Endothelial cell of umbilical vein (primary cell): ENCODE results near the gene KLHL34. TPM values are rescaled to one million over a fixed set of nuclear protein-coding genes. Genes with fewer than 3 reads are reported as not detected.

Experiments
- BruUV-seq: library from RNA; stranded (reverse); fragments of 400-500 nt; replicated peaks from 2 replicates; lab custom pipeline; 2021; lab: Mats Ljungman, UMichigan
- CTCF ChIA-PET: fragments of 300-600, 350-600 bp; sonication (Branson Sonifier 250); formaldehyde crosslinking; loops from one replicate; lab custom pipeline; 2021; ENCODE audit warnings: antibody characterized with exemption, inconsistent platforms; lab: Charles Lee
- POLR2A ChIA-PET: fragments of 300-600, 350-600 bp; sonication (Branson Sonifier 250); formaldehyde crosslinking; loops from one replicate; lab custom pipeline; 2021; ENCODE audit warnings: antibody characterized with exemption, inconsistent platforms; lab: Charles Lee
- DNase-seq: peaks from one replicate; pipeline ENCODE4 v3.0.0-alpha.2; 2011; ENCODE audit warnings: low read depth, low spot score
- FAIRE-seq: peaks from 2 replicates; lab custom pipeline; 2011; peaks lifted over from hg19 to GRCh38; lab: Jason Lieb, UNC
- H2AFZ ChIP-seq: 2 replicates; pipeline ENCODE4 v1.6.0; 2012; ENCODE audit warnings: low read depth, low read length, control low read depth, inconsistent platforms
- H3K27ac ChIP-seq: 2 replicates; pipeline ENCODE4 v1.5.1; 2011; ENCODE audit warnings: low read depth, mild to moderate bottlenecking, control low read depth, low read length, moderate library complexity; ENCODE audit not compliant: insufficient read depth
- H3K27me3 ChIP-seq, 2 experiments: 2 replicates each; pipeline versions ENCODE4 v1.6.0 to v1.6.1; 2011; ENCODE audit warnings: low read length in 2 of 2, mixed read lengths in 1 of 2; ENCODE audit not compliant: control insufficient read depth in 2 of 2, insufficient read depth in 2 of 2
- H3K36me3 ChIP-seq, 2 experiments: 2 replicates in 1 of 2; 3 replicates in 1 of 2; pipeline ENCODE4 v1.5.1; 2011; ENCODE audit warnings: low read length in 2 of 2, mild to moderate bottlenecking in 1 of 2, moderate library complexity in 1 of 2; ENCODE audit not compliant: control insufficient read depth in 2 of 2, insufficient read depth in 2 of 2; ENCODE audit errors: extremely low read depth in 1 of 2
- H3K4me1 ChIP-seq: 3 replicates; pipeline ENCODE4 v1.5.1; 2011; ENCODE audit warnings: mild to moderate bottlenecking, low read length; ENCODE audit not compliant: control insufficient read depth, insufficient read depth; ENCODE audit errors: extremely low read depth
- H3K4me2 ChIP-seq: 2 replicates; pipeline ENCODE4 v1.6.1; 2011; ENCODE audit warnings: low read length, control low read depth, mixed read lengths; ENCODE audit not compliant: insufficient read depth
- H3K4me3 ChIP-seq, 3 experiments: fragments of 200-600 bp in 1 of 3; sonication (generic), shearing (Covaris generic) in 1 of 3; replicated peaks in 1 of 3; 2 replicates each; pipeline ENCODE4 v1.5.1; 2011 to 2016; ENCODE audit warnings: control low read depth in 3 of 3, low read length in 3 of 3, mild to moderate bottlenecking in 2 of 3, inconsistent platforms in 1 of 3, low read depth in 1 of 3, moderate library complexity in 1 of 3; ENCODE audit not compliant: insufficient read depth in 1 of 3
- H3K79me2 ChIP-seq: 2 replicates; pipeline ENCODE4 v1.6.0; 2012; ENCODE audit warnings: low read length, inconsistent platforms; ENCODE audit not compliant: control insufficient read depth, insufficient read depth
- H3K9ac ChIP-seq: replicated peaks from 2 replicates; pipeline ENCODE3; 2011; ENCODE audit warnings: low read length, control low read depth; ENCODE audit not compliant: insufficient read depth; ENCODE audit errors: extremely low read depth
- H3K9me1 ChIP-seq: replicated peaks from 3 replicates; pipeline ENCODE4 v1.6.0; 2011; ENCODE audit warnings: mild to moderate bottlenecking, low read length; ENCODE audit not compliant: control insufficient read depth, insufficient read depth; ENCODE audit errors: extremely low read depth
- H3K9me3 ChIP-seq: replicated peaks from 2 replicates; pipeline ENCODE4 v1.5.1; 2012; ENCODE audit warnings: low read length, inconsistent platforms; ENCODE audit not compliant: control insufficient read depth, insufficient read depth
- H4K20me1 ChIP-seq: replicated peaks from 2 replicates; pipeline ENCODE3; 2011; ENCODE audit warnings: mild to moderate bottlenecking, low read length; ENCODE audit not compliant: control insufficient read depth, insufficient read depth; ENCODE audit errors: extremely low read depth
- EZH2 ChIP-seq: IDR thresholded peaks from 2 replicates; pipeline ENCODE4 v1.6.1; 2012; ENCODE audit warnings: borderline replicate concordance, low read depth, mild to moderate bottlenecking, moderate library complexity, low read length, inconsistent platforms; ENCODE audit not compliant: severe bottlenecking
- FOS ChIP-seq: IDR thresholded peaks from 2 replicates; pipeline ENCODE4 v1.6.1; 2011; ENCODE audit warnings: mild to moderate bottlenecking, low read length, moderate library complexity, borderline replicate concordance; ENCODE audit not compliant: insufficient read depth
- GATA2 ChIP-seq: IDR thresholded peaks from 2 replicates; pipeline ENCODE4 v1.7.0; 2011; ENCODE audit warnings: low read depth, mild to moderate bottlenecking, moderate library complexity, mixed read lengths, low read length; ENCODE audit not compliant: insufficient read length, insufficient read depth
- JUN ChIP-seq: IDR thresholded peaks from 2 replicates; pipeline ENCODE4 v1.6.1; 2011; ENCODE audit warnings: borderline replicate concordance, low read depth; ENCODE audit not compliant: insufficient read length, insufficient read depth
- MYC ChIP-seq: IDR thresholded peaks from one replicate; pipeline ENCODE4 v1.6.1; 2011; ENCODE audit warnings: mild to moderate bottlenecking, low read depth, low read length
- POLR2A ChIP-seq: IDR thresholded peaks from 2 replicates; pipeline ENCODE4 v1.6.1; 2012; ENCODE audit warnings: low read depth, mild to moderate bottlenecking, control low read depth, low read length
- POLR2AphosphoS5 ChIP-seq: IDR thresholded peaks from 2 replicates; pipeline ENCODE4 v1.6.1; 2012; ENCODE audit warnings: low read depth, mild to moderate bottlenecking, control low read depth, low read length, moderate library complexity; ENCODE audit not compliant: insufficient read depth
- dilution Hi-C: fragments of 300-500 bp; cut with MboI; formaldehyde crosslinking; loops from one replicate; pipeline ENCODE4 v1.15.0; 2019; ENCODE audit warnings: low sequenced_read_pairs; ENCODE audit not compliant: extremely low pct_ligation_motif_present
- intact Hi-C: fragments of 100-400 bp; cut with micrococcal nuclease; formaldehyde crosslinking; loops from one replicate; pipeline ENCODE4 v1.10.0; 2022
- polyA plus RNA-seq, 4 experiments: library from polyadenylated mRNA; depleted of rRNA in 3 of 4; stranded (reverse) in 3 of 4; unstranded in 1 of 4; fragments of >200 nt; gene quantifications; 2 replicates each; pipeline versions ENCODE4 v1.2.1 to v1.2.3, GENCODE V29; 2011 to 2012; ENCODE audit warnings: missing spikeins in 1 of 4
- total RNA-seq: library from RNA; stranded (reverse); gene quantifications from 2 replicates; pipeline ENCODE4 v1.2.3, GENCODE V29; 2021
- TF ChIP-seq, protein P1 (sequence below): IDR thresholded peaks from 2 replicates; pipeline ENCODE4 v1.6.1; 2011; ENCODE audit not compliant: insufficient read depth, insufficient read length
- TF ChIP-seq, protein P2 (sequence below), 2 donors: IDR thresholded peaks; 1 replicate in 1 of 2; 2 replicates in 1 of 2; pipeline ENCODE4 v1.5.1; 2011; ENCODE audit warnings: low read length in 2 of 2, mild to moderate bottlenecking in 2 of 2, moderate library complexity in 2 of 2, control low read depth in 1 of 2, inconsistent platforms in 1 of 2, low read depth in 1 of 2; ENCODE audit not compliant: insufficient read depth in 1 of 2; ENCODE audit errors: extremely low read depth in 1 of 2

Gene KLHL34
- total and polyA plus RNA-seq, 2 donors (not counting 3 experiments of a cell fraction or from before 2014, with no cell fraction given), result 0.09 TPM; not detected in 1

DNA sequence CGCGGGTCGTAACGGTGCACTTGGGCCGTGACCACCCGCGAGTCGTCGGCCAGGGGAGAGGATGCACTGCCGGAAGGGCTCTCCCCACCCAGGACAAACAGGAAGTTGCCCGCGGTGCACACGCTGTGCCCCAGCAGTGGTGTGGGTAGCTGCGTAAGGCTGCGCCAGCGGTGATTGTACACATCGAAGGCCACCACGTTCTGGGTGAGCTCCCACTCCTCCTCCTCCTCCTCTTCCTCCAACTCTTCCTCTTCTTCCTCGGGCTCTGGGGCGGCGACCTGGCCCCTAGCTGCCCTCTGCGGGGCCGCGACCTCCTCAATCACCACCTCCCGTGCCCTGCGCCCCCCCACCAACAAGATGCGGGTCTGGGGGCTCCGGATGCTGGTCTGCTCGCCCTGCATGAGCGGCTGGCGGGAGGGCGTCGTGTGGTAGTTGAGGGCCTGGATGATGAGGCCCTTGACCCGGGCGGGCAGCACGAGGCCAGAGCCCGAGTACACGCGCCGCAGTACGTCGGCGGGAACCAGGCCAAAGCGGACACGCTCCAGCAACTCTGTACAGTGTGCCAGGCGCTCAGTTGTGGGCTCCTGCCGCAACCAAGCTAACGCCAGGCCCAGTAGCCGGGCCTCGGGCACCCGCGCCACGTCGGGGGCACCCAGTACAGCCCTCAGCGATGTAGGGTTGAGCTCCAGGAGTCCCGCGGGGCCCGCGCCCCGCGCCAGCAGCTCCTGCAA, 1.4 kb downstream of the KLHL34 start:
- Histone ChIP-seq H3K4me3 (no peak overlapping the region), H2AFZ (no peak overlapping the region), H3K9me3 (no peaks in the 10 kb centered on the region), H3K36me3 (no peaks in the 10 kb centered on the region), H3K4me2 (no peak overlapping the region), H3K4me1 (no peaks in the 10 kb centered on the region), H3K27ac (no peak overlapping the region), H3K9ac (no peak overlapping the region), H3K79me2 (no peaks in the 10 kb centered on the region), H4K20me1 (no peaks in the 10 kb centered on the region), H3K9me1 (no peaks in the 10 kb centered on the region), H3K27me3 (peaks cover 12 to 18% of the 10 kb centered on the region in 2 experiments)
- BruUV-seq, result no TSS peak
- TF ChIP-seq, protein P1, sequence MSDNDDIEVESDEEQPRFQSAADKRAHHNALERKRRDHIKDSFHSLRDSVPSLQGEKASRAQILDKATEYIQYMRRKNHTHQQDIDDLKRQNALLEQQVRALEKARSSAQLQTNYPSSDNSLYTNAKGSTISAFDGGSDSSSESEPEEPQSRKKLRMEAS, result no peak
- TF ChIP-seq JUN, result no peak
- no peak for TF ChIP-seq MYC
- TF ChIP-seq EZH2, result no peak
- TF ChIP-seq FOS, result no peak
- TF ChIP-seq POLR2A, result no peak
- DNase-seq (no peak), FAIRE-seq (no peak)
- POLR2A ChIA-PET, result no interaction called here
- intact Hi-C loops, result no loop called here
- CTCF ChIA-PET, result no interaction called here
- dilution Hi-C loops, result no loop called here

DNA sequence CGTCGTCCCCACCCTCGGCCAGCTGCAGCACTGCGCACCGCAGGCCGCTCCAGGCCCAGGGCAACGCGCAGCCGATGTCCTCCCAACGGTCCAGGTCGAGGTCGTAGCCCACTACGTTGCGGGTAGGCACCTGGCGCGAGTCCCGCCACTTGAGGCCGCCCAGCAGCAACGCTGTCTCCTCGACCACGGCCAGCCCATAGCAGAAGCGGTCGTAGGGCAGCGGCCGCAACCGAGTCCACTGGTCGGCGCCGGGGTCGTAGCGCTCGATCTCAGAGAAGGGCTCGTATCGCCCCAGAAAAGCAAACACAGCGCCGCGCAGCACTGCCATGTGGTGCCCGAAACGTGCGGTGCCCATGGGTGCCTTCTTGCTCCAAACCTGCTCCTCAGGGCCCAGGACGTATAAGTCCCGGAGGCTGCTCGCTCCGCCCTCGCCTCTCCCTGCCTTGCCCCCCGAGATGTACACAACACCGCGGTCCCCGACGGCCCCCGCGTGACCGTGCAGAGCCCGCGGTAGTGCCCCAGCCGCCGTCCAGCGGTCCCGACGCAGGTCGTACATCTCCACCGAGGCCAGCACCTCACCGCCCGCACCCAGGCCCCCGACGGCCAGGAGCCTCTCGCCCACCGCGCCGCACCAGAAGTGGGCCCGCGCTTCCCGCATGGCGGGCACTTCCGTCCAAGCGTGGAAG, 2.1 kb downstream of the KLHL34 start:
- Histone ChIP-seq H3K79me2 (no peaks in the 10 kb centered on the region), H2AFZ (peak overlapping the region; percentile 26), H3K36me3 (no peaks in the 10 kb centered on the region), H3K4me2 (no peak overlapping the region), H3K9me1 (no peaks in the 10 kb centered on the region), H3K4me1 (no peaks in the 10 kb centered on the region), H4K20me1 (no peaks in the 10 kb centered on the region), H3K27me3 (peaks cover 12 to 18% of the 10 kb centered on the region in 2 experiments), H3K9ac (no peak overlapping the region), H3K27ac (no peak overlapping the region), H3K9me3 (no peaks in the 10 kb centered on the region), H3K4me3 (no peak overlapping the region)
- dilution Hi-C loops (no loop called here), intact Hi-C loops (no loop called here)
- no TSS peak for BruUV-seq
- DNase-seq (no peak), FAIRE-seq (no peak)
- ChIA-PET POLR2A (no interaction called here), CTCF (no interaction called here)
- TF ChIP-seq POLR2AphosphoS5 (no peak), EZH2 (no peak), FOS (no peak), POLR2A (no peak), JUN (no peak), GATA2 (no peak), MYC (no peak)
- TF ChIP-seq, protein P1, result no peak
- TF ChIP-seq, protein P2, sequence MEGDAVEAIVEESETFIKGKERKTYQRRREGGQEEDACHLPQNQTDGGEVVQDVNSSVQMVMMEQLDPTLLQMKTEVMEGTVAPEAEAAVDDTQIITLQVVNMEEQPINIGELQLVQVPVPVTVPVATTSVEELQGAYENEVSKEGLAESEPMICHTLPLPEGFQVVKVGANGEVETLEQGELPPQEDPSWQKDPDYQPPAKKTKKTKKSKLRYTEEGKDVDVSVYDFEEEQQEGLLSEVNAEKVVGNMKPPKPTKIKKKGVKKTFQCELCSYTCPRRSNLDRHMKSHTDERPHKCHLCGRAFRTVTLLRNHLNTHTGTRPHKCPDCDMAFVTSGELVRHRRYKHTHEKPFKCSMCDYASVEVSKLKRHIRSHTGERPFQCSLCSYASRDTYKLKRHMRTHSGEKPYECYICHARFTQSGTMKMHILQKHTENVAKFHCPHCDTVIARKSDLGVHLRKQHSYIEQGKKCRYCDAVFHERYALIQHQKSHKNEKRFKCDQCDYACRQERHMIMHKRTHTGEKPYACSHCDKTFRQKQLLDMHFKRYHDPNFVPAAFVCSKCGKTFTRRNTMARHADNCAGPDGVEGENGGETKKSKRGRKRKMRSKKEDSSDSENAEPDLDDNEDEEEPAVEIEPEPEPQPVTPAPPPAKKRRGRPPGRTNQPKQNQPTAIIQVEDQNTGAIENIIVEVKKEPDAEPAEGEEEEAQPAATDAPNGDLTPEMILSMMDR (IDR thresholded peaks at IDR 0.05; ENCODE audit: extremely low read depth in 1 of 2, insufficient read depth in 1 of 2, low read depth in 1 of 2, low read length in 2 of 2), result no peak
